ENCODE data around the gene SEMA3B. TPM values are rescaled to one million over a fixed set of nuclear protein-coding genes. Genes with fewer than 3 reads are reported as not detected.

The SEMA3B gene
- total and polyA plus RNA-seq, 9 of the 15 experiments (the other 6 are each of a cell fraction or from before 2014, with no cell fraction given), result 0.03 to 1.8 (median 0.55) TPM; not detected in 1

GRCh38 chr3:50272911-50273688, 4.2 kb downstream of the SEMA3B start (continued):
- no peak for TF ChIP-seq ZNF639 (CRISPR knock-in tag; conservative IDR thresholded peaks at IDR 0.05 in 1 of 2, IDR thresholded peaks at IDR 0.05 in 1 of 2)
- no peak for TF ChIP-seq HIVEP1 (CRISPR knock-in tag; IDR thresholded peaks at IDR 0.05)
- no peak for TF ChIP-seq TARDBP (IDR thresholded peaks at IDR 0.05)
- no peak for TF ChIP-seq TGIF2 (CRISPR knock-in tag; IDR thresholded peaks at IDR 0.05)
- TF ChIP-seq ZNF436 (CRISPR knock-in tag; IDR thresholded peaks at IDR 0.05), result no peak
- no peak for TF ChIP-seq RUNX1 (IDR thresholded peaks at IDR 0.05; ENCODE audit: low read depth)
- TF ChIP-seq MTF1 (CRISPR knock-in tag; IDR thresholded peaks at IDR 0.05; ENCODE audit: borderline replicate concordance), result no peak
- no peak for TF ChIP-seq BRF2 (IDR thresholded peaks at IDR 0.05; ENCODE audit: borderline replicate concordance, insufficient read depth, insufficient read length)
- no peak for TF ChIP-seq ZNF324 (CRISPR knock-in tag; IDR thresholded peaks at IDR 0.05)
- no peak for TF ChIP-seq LCOR (CRISPR knock-in tag; IDR thresholded peaks at IDR 0.05)
- TF ChIP-seq ZNF589 (CRISPR knock-in tag; IDR thresholded peaks at IDR 0.05; ENCODE audit: low read depth), result no peak
- no peak for TF ChIP-seq GTF2B (IDR thresholded peaks at IDR 0.05; ENCODE audit: extremely low read depth, insufficient read length)
- no peak for TF ChIP-seq CBX3 (IDR thresholded peaks at IDR 0.05; ENCODE audit: borderline replicate concordance in 1 of 2, low read length in 2 of 2)
- no peak for TF ChIP-seq MCM2 (IDR thresholded peaks at IDR 0.05; ENCODE audit: low read depth)
- TF ChIP-seq RHOXF2B (CRISPR knock-in tag; conservative IDR thresholded peaks at IDR 0.05), result no peak
- no peak for TF ChIP-seq GTF2E2 (tag; IDR thresholded peaks at IDR 0.05)
- TF ChIP-seq MAFG (tag; conservative IDR thresholded peaks at IDR 0.05), result no peak
- no peak for TF ChIP-seq ZNF717 (CRISPR knock-in tag; IDR thresholded peaks at IDR 0.05)
- TF ChIP-seq BRD4 (IDR thresholded peaks at IDR 0.05), result no peak
- 0 out of 2 replicates have a peak, but pooled peaks have one; percentile 27 for TF ChIP-seq TOE1 (IDR thresholded peaks at IDR 0.05; ENCODE audit: borderline replicate concordance)
- TF ChIP-seq TOE1 (CRISPR knock-in tag; IDR thresholded peaks at IDR 0.05; ENCODE audit: borderline replicate concordance, low read depth), result no peak
- no peak for TF ChIP-seq NCOA1 (IDR thresholded peaks at IDR 0.05; ENCODE audit: low read depth)
- TF ChIP-seq OTX1 (CRISPR knock-in tag; IDR thresholded peaks at IDR 0.05), result no peak
- TF ChIP-seq RAD21 (CRISPR knock-in tag; conservative IDR thresholded peaks at IDR 0.05 in 1 of 2, IDR thresholded peaks at IDR 0.05 in 1 of 2), result peak; percentile 97 to 98
- no peak for TF ChIP-seq ZNF239 (CRISPR knock-in tag; IDR thresholded peaks at IDR 0.05)
- no peak for TF ChIP-seq CBFA2T2 (conservative IDR thresholded peaks at IDR 0.05)
- TF ChIP-seq MYC (IDR thresholded peaks at IDR 0.05; ENCODE audit: low read depth, low read length), result peak; percentile 40; the same call in 1 of the 2 replicates
- no peak for TF ChIP-seq MYC (CRISPR knock-in tag; IDR thresholded peaks at IDR 0.05; ENCODE audit: borderline replicate concordance, low read depth)
